Vagina (tissue), 2 donors: ENCODE measurements around the gene PANK1. TPM values are rescaled to one million over a fixed set of nuclear protein-coding genes. Genes with fewer than 3 reads are reported as not detected.

ENCODE experiments used
- DNase-seq, 2 donors: peaks; one replicate each; pipeline ENCODE4 v3.0.0-alpha.2; 2017; ENCODE audit errors: extremely low spot score in 2 of 2
- H3K27ac ChIP-seq: fragments of 200-600 bp; sonication (generic); one replicate; pipeline ENCODE4 v1.5.1; 2019
- H3K27me3 ChIP-seq: fragments of 200-600 bp; sonication (generic); one replicate; pipeline ENCODE4 v1.5.1; 2019
- H3K36me3 ChIP-seq, 2 donors: fragments of 200-600 bp; sonication (generic); one replicate each; pipeline ENCODE4 v1.5.1; 2017 to 2019
- H3K4me1 ChIP-seq: fragments of 200-600 bp; sonication (generic); one replicate; pipeline ENCODE4 v1.5.1; 2019
- H3K4me3 ChIP-seq, 2 donors: fragments of 200-600 bp; sonication (generic); 1 replicate in 1 of 2; 2 replicates in 1 of 2; pipeline ENCODE4 v1.5.1; 2016 to 2019
- H3K9me3 ChIP-seq: fragments of 200-600 bp; sonication (generic); one replicate; pipeline ENCODE4 v1.5.1; 2019
- POLR2A ChIP-seq, 2 donors: fragments of 450-650 bp; IDR thresholded peaks; one replicate each; pipeline ENCODE4 v1.6.1; 2017; ENCODE audit warnings: antibody characterized with exemption in 2 of 2, mild to moderate bottlenecking in 2 of 2, moderate library complexity in 2 of 2
- POLR2AphosphoS5 ChIP-seq, 2 donors: sonication (generic); formaldehyde crosslinking; IDR thresholded peaks; one replicate each; pipeline ENCODE4 v1.9.0; 2017; ENCODE audit warnings: antibody characterized with exemption in 2 of 2, mild to moderate bottlenecking in 2 of 2, low read depth in 1 of 2; ENCODE audit not compliant: insufficient read depth in 1 of 2
- intact Hi-C: fragments of 100-400 bp; cut with DNase I; formaldehyde crosslinking; loops from one replicate; pipeline ENCODE4 v1.15.1; 2023
- total RNA-seq: library from RNA; depleted of rRNA; stranded (reverse); fragments of >200 nt; gene quantifications from one replicate; pipeline ENCODE4 v1.2.3, GENCODE V29; 2016
- TF ChIP-seq, protein P1 (sequence below), 3 experiments: fragments of 450-650 bp in 2 of 3; fragments of 200-600 bp in 1 of 3; sonication (generic) in 1 of 3; IDR thresholded peaks; one replicate each; pipeline ENCODE4 v1.5.1; 2017 to 2019; ENCODE audit warnings: antibody characterized with exemption in 3 of 3, mild to moderate bottlenecking in 2 of 3, moderate library complexity in 2 of 3

Gene PANK1
- total RNA-seq, 1 donor from 2014 or later = 10.3 TPM

DNA sequence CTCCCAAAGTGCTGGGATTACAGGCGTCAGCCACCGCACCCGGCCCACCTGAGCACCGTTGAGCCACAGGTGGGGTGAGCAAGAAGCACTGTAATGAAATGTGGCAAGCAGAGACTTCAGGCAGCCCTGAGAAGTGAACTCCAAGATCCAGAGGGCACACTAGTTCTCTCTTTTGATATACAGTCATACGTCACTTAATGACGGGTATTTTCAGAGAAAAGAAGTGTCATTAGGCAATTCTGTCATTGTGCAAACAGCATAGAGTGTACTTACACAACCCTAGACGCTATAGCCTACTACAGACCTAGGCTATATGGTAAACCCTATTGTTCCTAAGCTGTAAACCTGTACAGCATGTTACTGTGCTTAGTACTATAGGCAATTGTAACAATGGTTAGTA lies 7.9 kb downstream of the PANK1 start:
- H3K27ac ChIP-seq = no peak overlapping the region
- no peaks in the 10 kb centered on the region for H3K27me3 ChIP-seq
- intact Hi-C loops = no loop called here
- DNase-seq = no peak
- no peaks in the 10 kb centered on the region for H3K4me1 ChIP-seq
- H3K9me3 ChIP-seq = no peaks in the 10 kb centered on the region
- H3K36me3 ChIP-seq = no peaks in the 10 kb centered on the region
- no peak overlapping the region for H3K4me3 ChIP-seq
- TF ChIP-seq, protein P1, sequence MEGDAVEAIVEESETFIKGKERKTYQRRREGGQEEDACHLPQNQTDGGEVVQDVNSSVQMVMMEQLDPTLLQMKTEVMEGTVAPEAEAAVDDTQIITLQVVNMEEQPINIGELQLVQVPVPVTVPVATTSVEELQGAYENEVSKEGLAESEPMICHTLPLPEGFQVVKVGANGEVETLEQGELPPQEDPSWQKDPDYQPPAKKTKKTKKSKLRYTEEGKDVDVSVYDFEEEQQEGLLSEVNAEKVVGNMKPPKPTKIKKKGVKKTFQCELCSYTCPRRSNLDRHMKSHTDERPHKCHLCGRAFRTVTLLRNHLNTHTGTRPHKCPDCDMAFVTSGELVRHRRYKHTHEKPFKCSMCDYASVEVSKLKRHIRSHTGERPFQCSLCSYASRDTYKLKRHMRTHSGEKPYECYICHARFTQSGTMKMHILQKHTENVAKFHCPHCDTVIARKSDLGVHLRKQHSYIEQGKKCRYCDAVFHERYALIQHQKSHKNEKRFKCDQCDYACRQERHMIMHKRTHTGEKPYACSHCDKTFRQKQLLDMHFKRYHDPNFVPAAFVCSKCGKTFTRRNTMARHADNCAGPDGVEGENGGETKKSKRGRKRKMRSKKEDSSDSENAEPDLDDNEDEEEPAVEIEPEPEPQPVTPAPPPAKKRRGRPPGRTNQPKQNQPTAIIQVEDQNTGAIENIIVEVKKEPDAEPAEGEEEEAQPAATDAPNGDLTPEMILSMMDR (IDR thresholded peaks at IDR 0.05) = no peak
- TF ChIP-seq POLR2A (IDR thresholded peaks at IDR 0.05) (no peak), POLR2AphosphoS5 (IDR thresholded peaks at IDR 0.05; ENCODE audit: insufficient read depth in 1 of 2, low read depth in 1 of 2) (no peak)

DNA sequence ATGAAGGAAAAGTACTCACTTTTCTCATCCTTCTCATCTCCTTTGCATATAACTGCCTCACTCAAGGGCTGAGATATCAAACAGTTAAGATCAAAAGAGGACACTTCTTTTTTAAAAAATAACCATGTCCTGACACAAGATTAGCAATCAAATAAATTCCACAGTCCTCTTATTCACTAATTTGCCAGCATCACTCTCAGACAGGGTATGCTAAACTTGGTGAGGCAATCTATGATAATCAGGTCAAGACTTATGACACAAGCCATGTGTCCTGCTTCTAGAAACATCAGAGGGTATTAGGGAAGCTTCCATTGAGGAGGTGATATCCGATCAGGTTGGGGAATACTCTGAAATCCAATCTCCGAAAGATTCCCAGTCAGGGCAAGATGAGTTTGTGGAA lies 10.4 kb downstream of the PANK1 start:
- TF ChIP-seq POLR2AphosphoS5 (IDR thresholded peaks at IDR 0.05; ENCODE audit: insufficient read depth in 1 of 2, low read depth in 1 of 2) = no peak
- TF ChIP-seq, protein P1 (IDR thresholded peaks at IDR 0.05) = no peak
- no peak for TF ChIP-seq POLR2A (IDR thresholded peaks at IDR 0.05)
- H3K36me3 ChIP-seq = no peaks in the 10 kb centered on the region
- intact Hi-C loops = no loop called here
- no peaks in the 10 kb centered on the region for H3K27me3 ChIP-seq
- H3K27ac ChIP-seq = no peak overlapping the region
- H3K4me1 ChIP-seq = no peaks in the 10 kb centered on the region
- no peak for DNase-seq
- no peak overlapping the region for H3K4me3 ChIP-seq
- no peaks in the 10 kb centered on the region for H3K9me3 ChIP-seq

DNA sequence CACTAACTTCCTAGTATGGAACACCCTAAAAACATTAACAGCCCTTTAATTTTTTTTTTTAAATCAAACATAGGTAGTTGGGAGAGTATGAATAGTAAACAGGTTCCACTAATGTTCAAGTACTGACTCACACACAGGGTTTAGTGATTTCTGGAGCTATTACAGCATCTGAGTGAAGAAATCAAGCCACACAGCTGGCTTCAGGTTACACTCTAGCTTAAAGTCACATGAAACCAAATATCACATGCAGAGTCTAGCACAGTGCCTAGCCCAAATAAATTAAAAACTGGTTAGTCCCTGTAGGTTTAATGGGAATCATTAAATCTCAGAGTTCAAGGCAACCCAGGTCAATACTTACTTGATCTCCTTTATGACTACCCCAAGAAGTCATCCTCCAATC lies 11.6 kb downstream of the PANK1 start:
- intact Hi-C loops = no loop called here
- no peak overlapping the region for H3K27ac ChIP-seq
- DNase-seq = no peak

DNA sequence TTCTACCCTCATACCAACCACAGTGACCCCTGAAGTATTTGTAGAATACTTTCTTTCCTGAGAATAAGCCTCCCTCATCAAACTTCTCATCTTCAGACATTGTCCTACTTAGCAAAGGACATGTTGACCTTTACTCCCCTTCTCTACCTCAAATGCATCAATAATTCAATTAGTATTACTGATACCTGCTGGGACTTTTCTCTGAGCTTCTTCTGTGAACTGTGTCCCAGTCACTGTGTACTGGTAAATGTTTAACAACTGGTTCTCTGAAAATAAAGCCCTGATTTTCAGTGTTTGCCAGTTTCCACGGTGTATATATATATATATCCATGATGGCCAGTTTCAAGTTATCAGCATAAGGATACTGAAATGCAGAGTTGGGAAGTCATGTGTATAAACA lies 12.2 kb downstream of the PANK1 start:
- DNase-seq = no peak
- no peak overlapping the region for H3K4me3 ChIP-seq
- H3K9me3 ChIP-seq = no peaks in the 10 kb centered on the region
- H3K4me1 ChIP-seq = no peaks in the 10 kb centered on the region
- TF ChIP-seq, protein P1 (IDR thresholded peaks at IDR 0.05) = no peak
- TF ChIP-seq POLR2AphosphoS5 (IDR thresholded peaks at IDR 0.05; ENCODE audit: insufficient read depth in 1 of 2, low read depth in 1 of 2) = no peak
- TF ChIP-seq POLR2A (IDR thresholded peaks at IDR 0.05) = no peak
- H3K27me3 ChIP-seq = no peaks in the 10 kb centered on the region
- intact Hi-C loops = no loop called here
- no peaks in the 10 kb centered on the region for H3K36me3 ChIP-seq
- H3K27ac ChIP-seq = no peak overlapping the region

More for the DNA sequence above, 11.6 kb downstream of the PANK1 start:
- Histone ChIP-seq H3K4me3 (no peak overlapping the region), H3K36me3 (no peaks in the 10 kb centered on the region), H3K9me3 (no peaks in the 10 kb centered on the region), H3K4me1 (no peaks in the 10 kb centered on the region), H3K27me3 (no peaks in the 10 kb centered on the region)
- peak in 1 of 2 donors; percentile 36 for TF ChIP-seq POLR2AphosphoS5 (IDR thresholded peaks at IDR 0.05; ENCODE audit: insufficient read depth in 1 of 2, low read depth in 1 of 2)
- TF ChIP-seq, protein P1 (IDR thresholded peaks at IDR 0.05) = no peak

DNA sequence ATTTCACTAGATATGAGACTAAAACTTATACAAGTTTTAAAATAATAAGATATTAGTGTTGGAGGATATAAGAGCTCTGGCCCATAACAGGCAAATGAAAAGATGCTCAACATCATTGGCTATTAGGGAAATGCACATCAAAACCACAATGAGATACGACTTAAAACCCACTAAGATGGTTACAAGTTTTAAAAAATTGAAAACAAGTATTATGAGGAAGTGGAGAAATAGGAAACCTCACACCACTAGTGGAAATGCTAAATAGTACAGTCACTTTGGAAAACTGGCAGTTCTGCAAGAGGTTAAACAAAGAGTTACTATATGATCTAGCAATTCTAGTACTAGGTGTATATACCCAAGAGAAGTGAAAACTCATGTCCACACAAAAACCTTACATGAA lies 17.2 kb downstream of the PANK1 start:
- no peaks in the 10 kb centered on the region for H3K36me3 ChIP-seq
- no peak overlapping the region for H3K27ac ChIP-seq
- H3K27me3 ChIP-seq = no peaks in the 10 kb centered on the region
- no peaks in the 10 kb centered on the region for H3K9me3 ChIP-seq
- no peak overlapping the region for H3K4me3 ChIP-seq
- H3K4me1 ChIP-seq = no peaks in the 10 kb centered on the region
- intact Hi-C loops = no loop called here
- DNase-seq = no peak
- TF ChIP-seq POLR2AphosphoS5 (IDR thresholded peaks at IDR 0.05; ENCODE audit: insufficient read depth in 1 of 2, low read depth in 1 of 2) (no peak), POLR2A (IDR thresholded peaks at IDR 0.05) (no peak)
- TF ChIP-seq, protein P1 (IDR thresholded peaks at IDR 0.05) = no peak
